ENCODE data around the gene SNCA. TPM values are rescaled to one million over a fixed set of nuclear protein-coding genes. Genes with fewer than 3 reads are reported as not detected.

SNCA gene
- total RNA-seq, 1 experiment from 2014 or later: 3.1 TPM

DNA sequence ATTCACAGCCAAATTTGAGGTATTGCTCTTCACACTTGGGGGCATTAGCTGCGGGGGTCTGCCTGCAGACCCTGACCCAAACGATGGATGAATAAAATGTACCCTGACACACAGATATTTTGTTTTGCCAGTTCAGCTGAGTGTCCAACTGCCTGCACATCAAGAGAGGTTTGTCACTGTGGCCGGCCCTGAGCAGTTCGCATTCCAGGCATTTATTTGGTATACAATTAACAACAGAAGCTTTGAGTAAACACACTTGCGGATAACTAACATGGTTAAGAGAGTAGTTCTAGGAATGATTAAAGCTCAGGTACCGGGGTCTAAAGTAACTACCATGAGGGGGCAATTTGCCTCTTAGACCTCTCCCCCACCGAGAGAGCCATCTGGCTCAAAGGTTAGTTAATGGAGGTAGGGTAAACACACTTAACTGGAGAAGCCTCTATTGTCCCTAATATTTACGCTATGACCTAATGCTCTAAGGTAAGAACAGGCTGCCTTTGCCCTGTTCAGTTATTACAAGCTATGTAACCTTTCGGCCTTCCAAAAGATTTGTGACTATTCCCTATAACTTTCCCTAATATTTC lies 162.0 kb downstream of the SNCA start:
- TF ChIP-seq EZH2 (IDR thresholded peaks at IDR 0.05; ENCODE audit: borderline replicate concordance, low read depth, low read length, poor library complexity, severe bottlenecking): no peak
- no peak for TF ChIP-seq CTCF (conservative IDR thresholded peaks at IDR 0.05; ENCODE audit: low read depth, low read length)
- no peaks in the 10 kb centered on the region for H3K27me3 ChIP-seq (replicated peaks; ENCODE audit: insufficient read depth, low read depth, low read length, poor library complexity)
- no peak overlapping the region for H3K27ac ChIP-seq (ENCODE audit: low read depth, low read length, poor library complexity, severe bottlenecking)
- H3K4me3 ChIP-seq (ENCODE audit: low read depth, low read length, poor library complexity, severe bottlenecking): no peak overlapping the region
- no peaks in the 10 kb centered on the region for H3K36me3 ChIP-seq (ENCODE audit: insufficient read depth, low read length, poor library complexity, severe bottlenecking)
- H3K9me3 ChIP-seq (ENCODE audit: low read depth, low read length, poor library complexity, severe bottlenecking): no peaks in the 10 kb centered on the region
- no TSS peak for BruUV-seq (replicated peaks)
- no peaks in the 10 kb centered on the region for H3K4me1 ChIP-seq (ENCODE audit: insufficient read depth, low read length, poor library complexity, severe bottlenecking)
- DNase-seq (ENCODE audit: low spot score): no peak
- ChIA-PET POLR2A (ENCODE audit: low non-redundant PET) (no interaction called here), CTCF (no interaction called here)
- intact Hi-C loops (cut with micrococcal nuclease; ENCODE audit: unreplicated experiment): no loop called here

Other genes starting within 250 kb of the SNCA start
- gene MMRN1, start 57.7 kb upstream of the SNCA start, total RNA-seq (2021): 0.11 and 0.28 TPM in 2 replicates

Data from A673 (cell line).